B cell (primary cell): ENCODE data around the gene PLCB1. TPM values are rescaled to one million over a fixed set of nuclear protein-coding genes. Genes with fewer than 3 reads are reported as not detected.

ENCODE experiments used
- ATAC-seq: fragments of 200-7000 bp; cut with Tn5 transposase; one replicate; pipeline ENCODE4 v1.10.0; 2021; ENCODE audit warnings: low read depth, mild to moderate bottlenecking, moderate number of reproducible peaks, moderate library complexity
- CTCF ChIA-PET: fragments of 350-600 bp; sonication (Branson Sonifier 250); formaldehyde crosslinking; loops from one replicate; lab custom pipeline; 2021; ENCODE audit warnings: antibody characterized with exemption, inconsistent platforms; lab: Charles Lee
- POLR2A ChIA-PET: fragments of 350-600 bp; sonication (Branson Sonifier 250); formaldehyde crosslinking; loops from one replicate; lab custom pipeline; 2021; ENCODE audit warnings: antibody characterized with exemption; lab: Charles Lee
- DNase-seq: peaks from one replicate; pipeline ENCODE4 v3.0.0; 2013
- H2AFZ ChIP-seq: 2 replicates; pipeline ENCODE4 v1.6.1; 2012; ENCODE audit warnings: mild to moderate bottlenecking, low read depth, low read length; ENCODE audit not compliant: insufficient read depth, poor library complexity, severe bottlenecking
- H3K27ac ChIP-seq, 2 donors: 1 replicate in 1 of 2; 2 replicates in 1 of 2; pipeline ENCODE4 v1.5.1; 2012 to 2013; ENCODE audit warnings: low read length in 2 of 2, mild to moderate bottlenecking in 2 of 2, moderate library complexity in 1 of 2
- H3K27me3 ChIP-seq, 4 experiments: fragments of 200-600 bp in 1 of 4; sonication (generic) in 1 of 4; replicated peaks in 1 of 4; 1 replicate in 2 of 4; 2 replicates in 2 of 4; pipeline versions ENCODE4 v1.6.1 to v1.7.0; 2013 to 2016; ENCODE audit warnings: low read length in 3 of 4, mild to moderate bottlenecking in 2 of 4, mixed read lengths in 1 of 4, moderate library complexity in 1 of 4; ENCODE audit not compliant: insufficient read depth in 4 of 4, control insufficient read depth in 3 of 4; ENCODE audit errors: control extremely low read depth in 1 of 4
- H3K36me3 ChIP-seq, 2 experiments: replicated peaks in 1 of 2; 1 replicate in 1 of 2; 2 replicates in 1 of 2; pipeline versions ENCODE4 v1.6.1 to v1.7.1; 2013; ENCODE audit warnings: low read length in 1 of 2; ENCODE audit not compliant: insufficient read depth in 2 of 2, control insufficient read depth in 1 of 2; ENCODE audit errors: control extremely low read depth in 1 of 2, extremely low read depth in 1 of 2
- H3K4me1 ChIP-seq, 2 donors: fragments of 200-600 bp in 1 of 2; sonication (generic) in 1 of 2; 1 replicate in 1 of 2; 2 replicates in 1 of 2; pipeline versions ENCODE4 v1.5.1 to v1.6.1; 2013 to 2017; ENCODE audit warnings: low read length in 2 of 2; ENCODE audit not compliant: control insufficient read depth in 2 of 2, insufficient read depth in 2 of 2
- H3K4me2 ChIP-seq: replicated peaks from 2 replicates; pipeline ENCODE3; 2012; ENCODE audit warnings: mild to moderate bottlenecking, low read depth, low read length; ENCODE audit not compliant: poor library complexity, severe bottlenecking
- H3K4me3 ChIP-seq, 5 experiments: fragments of 200-600 bp in 1 of 5; sonication (generic) in 1 of 5; 1 replicate in 3 of 5; 2 replicates in 2 of 5; pipeline versions ENCODE4 v1.5.1 to v1.7.0; 2011 to 2016; ENCODE audit warnings: low read length in 4 of 5, mild to moderate bottlenecking in 4 of 5, low read depth in 2 of 5, control low read depth in 1 of 5, moderate library complexity in 1 of 5; ENCODE audit not compliant: insufficient read depth in 1 of 5; ENCODE audit errors: control extremely low read depth in 1 of 5, extremely low read depth in 1 of 5
- H3K79me2 ChIP-seq: fragments of 200-600 bp; sonication (generic); one replicate; pipeline ENCODE4 v1.6.0; 2016; ENCODE audit warnings: low read length; ENCODE audit not compliant: control insufficient read depth, insufficient read depth
- H3K9ac ChIP-seq: fragments of 200-600 bp; sonication (generic); 2 replicates; pipeline ENCODE4 v1.6.1; 2017; ENCODE audit warnings: mild to moderate bottlenecking, low read length, moderate library complexity
- H3K9me3 ChIP-seq, 3 donors: one replicate each; pipeline versions ENCODE4 v1.6.1 to v1.7.1; 2013; ENCODE audit warnings: low read length in 2 of 3; ENCODE audit not compliant: control insufficient read depth in 2 of 3, insufficient read depth in 1 of 3; ENCODE audit errors: control extremely low read depth in 1 of 3
- H4K20me1 ChIP-seq: 2 replicates; pipeline ENCODE4 v1.6.0; 2012; ENCODE audit warnings: mild to moderate bottlenecking, low read length; ENCODE audit not compliant: insufficient read depth, control insufficient read depth, poor library complexity, severe bottlenecking
- H3K27ac Mint-ChIP-seq: one replicate; pipeline ENCODE4 v1.8.0; 2021; ENCODE audit warnings: mixed read lengths
- H3K27me3 Mint-ChIP-seq: one replicate; pipeline ENCODE4 v1.8.0; 2021; ENCODE audit warnings: mixed read lengths
- H3K4me1 Mint-ChIP-seq: one replicate; pipeline ENCODE4 v1.8.0; 2021; ENCODE audit warnings: mixed read lengths
- H3K4me3 Mint-ChIP-seq: one replicate; pipeline ENCODE4 v1.8.0; 2021; ENCODE audit warnings: mixed read lengths
- H3K9me3 Mint-ChIP-seq: one replicate; pipeline ENCODE4 v1.8.0; 2022; ENCODE audit warnings: mixed read lengths; ENCODE audit not compliant: insufficient read depth
- EZH2 ChIP-seq: IDR thresholded peaks from 2 replicates; pipeline ENCODE4 v1.6.1; 2012; ENCODE audit warnings: borderline replicate concordance, low read depth, mild to moderate bottlenecking, moderate library complexity, low read length; ENCODE audit not compliant: insufficient read depth, poor library complexity, severe bottlenecking
- WGBS: methylation state at CpG from one replicate; pipeline ENCODE4 v1.1.5; 2013; ENCODE audit warnings: missing lambda C conversion rate; ENCODE audit not compliant: insufficient coverage; 5-methylcytosine and 5-hydroxymethylcytosine counted together
- intact Hi-C: fragments of 100-400 bp; cut with micrococcal nuclease; formaldehyde crosslinking; loops from one replicate; pipeline ENCODE4 v1.10.0; 2022
- polyA plus RNA-seq: library from polyadenylated mRNA; depleted of rRNA; stranded (reverse); fragments of >200 nt; gene quantifications from 2 replicates; pipeline ENCODE4 v1.2.3, GENCODE V29; 2012
- total RNA-seq, 2 donors: library from RNA; stranded (reverse); fragments of 120-200 nt in 1 of 2; gene quantifications; 1 replicate in 1 of 2; 2 replicates in 1 of 2; pipeline versions ENCODE4 v1.2.3 to v1.2.4, GENCODE V29; 2013 to 2022
- TF ChIP-seq, protein P1 (sequence below): fragments of 200-600 bp; IDR thresholded peaks from one replicate; pipeline ENCODE4 v1.8.0; 2022; ENCODE audit warnings: antibody characterized with exemption, mild to moderate bottlenecking

The PLCB1 gene
- total and polyA plus RNA-seq, 2 donors (not counting 1 experiment from before 2014, with no cell fraction given): 0.18 to 0.47 TPM

DNA sequence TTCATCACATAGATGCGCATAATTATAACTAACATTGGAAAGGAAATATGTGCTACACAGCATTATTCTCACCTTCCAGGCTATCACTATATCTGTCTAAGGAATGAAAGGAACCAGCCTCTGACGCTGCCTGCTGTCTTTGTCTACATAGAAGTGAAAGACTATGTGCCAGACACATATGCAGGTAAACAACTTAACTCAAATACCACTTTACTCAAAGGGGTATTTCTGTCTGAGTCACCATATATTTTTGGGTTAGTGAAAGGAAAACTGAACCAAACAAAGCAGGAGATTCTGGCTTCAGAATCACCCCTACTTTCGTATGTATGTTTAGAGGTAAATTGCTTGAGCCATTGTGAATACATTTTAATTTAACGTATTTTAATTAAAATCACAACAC, 608.2 kb downstream of the PLCB1 start:
- no peaks in the 10 kb centered on the region for H3K79me2 ChIP-seq
- intact Hi-C loops: no loop called here
- H3K9me3 Mint-ChIP-seq: no peaks in the 10 kb centered on the region
- H3K4me2 ChIP-seq: no peak overlapping the region
- no peak overlapping the region for H3K9ac ChIP-seq
- H3K4me3 ChIP-seq: no peak overlapping the region
- ChIA-PET POLR2A (no interaction called here), CTCF (no interaction called here)
- no CpG with 5 or more reads among the region's 4 CpGs for WGBS
- H3K4me1 Mint-ChIP-seq: no peaks in the 10 kb centered on the region
- no peak overlapping the region for H3K27ac Mint-ChIP-seq
- H3K4me3 Mint-ChIP-seq: no peak overlapping the region
- TF ChIP-seq, protein P1, sequence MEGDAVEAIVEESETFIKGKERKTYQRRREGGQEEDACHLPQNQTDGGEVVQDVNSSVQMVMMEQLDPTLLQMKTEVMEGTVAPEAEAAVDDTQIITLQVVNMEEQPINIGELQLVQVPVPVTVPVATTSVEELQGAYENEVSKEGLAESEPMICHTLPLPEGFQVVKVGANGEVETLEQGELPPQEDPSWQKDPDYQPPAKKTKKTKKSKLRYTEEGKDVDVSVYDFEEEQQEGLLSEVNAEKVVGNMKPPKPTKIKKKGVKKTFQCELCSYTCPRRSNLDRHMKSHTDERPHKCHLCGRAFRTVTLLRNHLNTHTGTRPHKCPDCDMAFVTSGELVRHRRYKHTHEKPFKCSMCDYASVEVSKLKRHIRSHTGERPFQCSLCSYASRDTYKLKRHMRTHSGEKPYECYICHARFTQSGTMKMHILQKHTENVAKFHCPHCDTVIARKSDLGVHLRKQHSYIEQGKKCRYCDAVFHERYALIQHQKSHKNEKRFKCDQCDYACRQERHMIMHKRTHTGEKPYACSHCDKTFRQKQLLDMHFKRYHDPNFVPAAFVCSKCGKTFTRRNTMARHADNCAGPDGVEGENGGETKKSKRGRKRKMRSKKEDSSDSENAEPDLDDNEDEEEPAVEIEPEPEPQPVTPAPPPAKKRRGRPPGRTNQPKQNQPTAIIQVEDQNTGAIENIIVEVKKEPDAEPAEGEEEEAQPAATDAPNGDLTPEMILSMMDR: no peak
- no peaks in the 10 kb centered on the region for H4K20me1 ChIP-seq
- H3K27me3 ChIP-seq: no peaks in the 10 kb centered on the region
- no peaks in the 10 kb centered on the region for H3K4me1 ChIP-seq
- no peak overlapping the region for H2AFZ ChIP-seq
- no peak for DNase-seq
- no peaks in the 10 kb centered on the region for H3K36me3 ChIP-seq
- ATAC-seq: no peak
- H3K9me3 ChIP-seq: no peaks in the 10 kb centered on the region
- H3K27ac ChIP-seq: no peak overlapping the region
- H3K27me3 Mint-ChIP-seq: no peaks in the 10 kb centered on the region

- Mint-ChIP-seq H3K9me3 (no peaks in the 10 kb centered on the region), H3K4me3 (no peak overlapping the region), H3K27ac (no peak overlapping the region), H3K27me3 (no peaks in the 10 kb centered on the region), H3K4me1 (no peaks in the 10 kb centered on the region)
- POLR2A ChIA-PET: no interaction called here
- Histone ChIP-seq H3K9ac (no peak overlapping the region), H3K36me3 (no peaks in the 10 kb centered on the region), H4K20me1 (no peaks in the 10 kb centered on the region), H3K4me1 (no peaks in the 10 kb centered on the region), H3K27me3 (no peaks in the 10 kb centered on the region), H2AFZ (no peak overlapping the region), H3K9me3 (no peaks in the 10 kb centered on the region), H3K4me3 (no peak overlapping the region), H3K4me2 (no peak overlapping the region), H3K27ac (no peak overlapping the region), H3K79me2 (no peaks in the 10 kb centered on the region)
- CTCF ChIA-PET: no interaction called here
- WGBS: 67% methylated on average over 1 of the region's 3 CpGs
- DNase-seq: no peak
- no peak for TF ChIP-seq EZH2
- TF ChIP-seq, protein P1: no peak
- ATAC-seq: no peak
- intact Hi-C loops: no loop called here
Measured at GRCh38 chr20:8744228-8744844, 612.3 kb downstream of the PLCB1 start.
